ENCODE measurements around the gene DOCK11. TPM values are rescaled to one million over a fixed set of nuclear protein-coding genes. Genes with fewer than 3 reads are reported as not detected.

Gene DOCK11
- total RNA-seq, 1 donor from 2014 or later: 3.8 TPM

DNA sequence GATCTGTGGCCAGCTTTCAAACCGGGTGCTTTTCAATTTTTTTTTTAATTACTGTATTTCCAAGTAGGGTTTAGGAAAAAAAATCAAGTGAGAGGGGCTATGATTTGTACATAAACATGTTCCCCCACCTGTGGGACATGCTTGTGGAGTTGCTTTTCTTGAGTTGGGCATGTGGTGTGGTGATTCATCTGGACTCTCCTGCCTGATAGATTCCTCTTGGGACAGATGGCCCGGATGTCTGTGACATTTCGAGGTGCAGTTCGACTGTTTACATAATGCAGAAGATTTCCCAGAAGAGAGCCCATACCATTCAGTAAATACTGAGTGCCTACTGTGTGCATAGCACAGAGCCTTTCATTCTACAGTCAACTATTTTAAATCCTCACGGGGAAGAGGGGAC lies 49.9 kb downstream of the DOCK11 start:
- no peak overlapping the region for H3K27ac ChIP-seq (replicated peaks)
- intact Hi-C loops (cut with micrococcal nuclease): no loop called here
- no peaks in the 10 kb centered on the region for H3K27me3 ChIP-seq (ENCODE audit: low read depth)
- H3K4me1 ChIP-seq: no peaks in the 10 kb centered on the region
- TF ChIP-seq, protein P1, sequence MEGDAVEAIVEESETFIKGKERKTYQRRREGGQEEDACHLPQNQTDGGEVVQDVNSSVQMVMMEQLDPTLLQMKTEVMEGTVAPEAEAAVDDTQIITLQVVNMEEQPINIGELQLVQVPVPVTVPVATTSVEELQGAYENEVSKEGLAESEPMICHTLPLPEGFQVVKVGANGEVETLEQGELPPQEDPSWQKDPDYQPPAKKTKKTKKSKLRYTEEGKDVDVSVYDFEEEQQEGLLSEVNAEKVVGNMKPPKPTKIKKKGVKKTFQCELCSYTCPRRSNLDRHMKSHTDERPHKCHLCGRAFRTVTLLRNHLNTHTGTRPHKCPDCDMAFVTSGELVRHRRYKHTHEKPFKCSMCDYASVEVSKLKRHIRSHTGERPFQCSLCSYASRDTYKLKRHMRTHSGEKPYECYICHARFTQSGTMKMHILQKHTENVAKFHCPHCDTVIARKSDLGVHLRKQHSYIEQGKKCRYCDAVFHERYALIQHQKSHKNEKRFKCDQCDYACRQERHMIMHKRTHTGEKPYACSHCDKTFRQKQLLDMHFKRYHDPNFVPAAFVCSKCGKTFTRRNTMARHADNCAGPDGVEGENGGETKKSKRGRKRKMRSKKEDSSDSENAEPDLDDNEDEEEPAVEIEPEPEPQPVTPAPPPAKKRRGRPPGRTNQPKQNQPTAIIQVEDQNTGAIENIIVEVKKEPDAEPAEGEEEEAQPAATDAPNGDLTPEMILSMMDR (IDR thresholded peaks at IDR 0.05; ENCODE audit: borderline replicate concordance): no peak
- DNase-seq: no peak
- no peaks in the 10 kb centered on the region for H3K36me3 ChIP-seq
- H3K4me3 ChIP-seq: no peak overlapping the region
- no peaks in the 10 kb centered on the region for H3K9me3 ChIP-seq (replicated peaks)

DNA sequence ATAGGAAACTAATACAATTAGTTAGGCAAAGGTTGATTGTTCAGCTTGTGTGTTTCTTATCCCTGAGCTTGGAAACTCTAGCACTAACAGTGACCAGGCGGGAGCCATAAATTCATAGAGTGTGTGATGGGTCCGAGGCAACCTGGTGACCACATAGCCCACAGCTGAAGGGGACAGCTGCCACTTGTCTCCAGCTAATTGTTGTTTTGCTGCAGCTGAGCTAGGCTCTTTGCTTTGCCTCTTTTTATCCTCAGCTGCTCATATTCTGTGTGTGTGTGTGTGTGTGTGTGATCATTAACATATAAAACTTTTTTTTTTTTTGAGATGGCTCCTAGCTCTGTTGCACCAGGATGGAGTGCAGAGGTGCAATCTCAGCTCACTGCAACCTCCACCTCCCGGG lies 53.2 kb downstream of the DOCK11 start:
- H3K9me3 ChIP-seq (replicated peaks): no peaks in the 10 kb centered on the region
- H3K27me3 ChIP-seq (ENCODE audit: low read depth): no peaks in the 10 kb centered on the region
- H3K4me1 ChIP-seq: no peaks in the 10 kb centered on the region
- no peaks in the 10 kb centered on the region for H3K36me3 ChIP-seq
- intact Hi-C loops (cut with micrococcal nuclease): no loop called here
- no peak overlapping the region for H3K27ac ChIP-seq (replicated peaks)
- DNase-seq: no peak
- TF ChIP-seq, protein P1 (IDR thresholded peaks at IDR 0.05; ENCODE audit: borderline replicate concordance): no peak
- H3K4me3 ChIP-seq: no peak overlapping the region

DNA sequence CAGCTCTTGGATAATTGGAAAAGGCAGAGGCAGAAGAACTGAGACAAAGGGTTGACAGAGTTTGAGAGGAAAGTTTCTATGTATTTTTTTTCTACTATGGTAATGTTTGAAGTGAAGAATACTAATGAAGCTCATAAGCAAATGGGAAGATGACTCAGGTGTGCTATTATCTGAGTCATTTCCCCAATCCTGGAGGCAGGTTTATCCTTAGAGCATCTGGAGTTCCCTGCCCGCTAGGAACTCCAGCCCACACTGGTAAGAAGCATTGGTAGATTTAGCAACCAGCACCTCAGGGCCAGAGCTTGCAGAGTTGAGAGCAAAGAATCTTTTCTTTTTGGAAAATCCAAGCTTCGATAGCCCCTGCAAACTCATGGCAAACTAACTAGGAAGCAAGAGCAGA lies 55.2 kb downstream of the DOCK11 start:
- intact Hi-C loops (cut with micrococcal nuclease): no loop called here
- no peak for DNase-seq
- H3K36me3 ChIP-seq: no peaks in the 10 kb centered on the region
- no peak overlapping the region for H3K27ac ChIP-seq (replicated peaks)
- H3K27me3 ChIP-seq (ENCODE audit: low read depth): no peaks in the 10 kb centered on the region
- H3K9me3 ChIP-seq (replicated peaks): no peaks in the 10 kb centered on the region
- TF ChIP-seq, protein P1 (IDR thresholded peaks at IDR 0.05; ENCODE audit: borderline replicate concordance): no peak
- H3K4me3 ChIP-seq: no peak overlapping the region
- H3K4me1 ChIP-seq: no peaks in the 10 kb centered on the region

DNA sequence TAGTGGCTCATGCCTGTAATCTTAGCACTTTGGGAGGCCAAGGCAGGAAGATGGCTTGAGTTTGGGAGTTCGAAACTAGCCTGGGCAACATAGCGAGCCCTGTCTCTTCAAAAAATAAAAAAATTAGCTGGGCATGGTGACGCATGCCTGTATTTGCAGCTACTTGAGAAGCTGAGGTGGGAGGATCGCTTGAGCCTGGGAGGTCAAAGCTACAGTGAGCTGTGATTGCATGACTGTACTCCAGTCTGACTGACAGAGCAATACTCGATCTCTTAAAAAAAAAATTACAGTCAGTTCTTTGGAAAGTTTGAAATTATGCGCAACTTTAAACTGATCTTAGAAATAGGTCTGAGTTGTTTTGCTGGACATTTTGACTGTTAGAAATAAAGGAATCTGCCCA lies 55.8 kb downstream of the DOCK11 start:
- no peak for DNase-seq
- Histone ChIP-seq H3K9me3 (replicated peaks) (no peaks in the 10 kb centered on the region), H3K4me1 (no peaks in the 10 kb centered on the region), H3K27me3 (ENCODE audit: low read depth) (no peaks in the 10 kb centered on the region), H3K4me3 (no peak overlapping the region), H3K27ac (replicated peaks) (no peak overlapping the region), H3K36me3 (no peaks in the 10 kb centered on the region)
- TF ChIP-seq, protein P1 (IDR thresholded peaks at IDR 0.05; ENCODE audit: borderline replicate concordance): no peak
- intact Hi-C loops (cut with micrococcal nuclease): no loop called here

DNA sequence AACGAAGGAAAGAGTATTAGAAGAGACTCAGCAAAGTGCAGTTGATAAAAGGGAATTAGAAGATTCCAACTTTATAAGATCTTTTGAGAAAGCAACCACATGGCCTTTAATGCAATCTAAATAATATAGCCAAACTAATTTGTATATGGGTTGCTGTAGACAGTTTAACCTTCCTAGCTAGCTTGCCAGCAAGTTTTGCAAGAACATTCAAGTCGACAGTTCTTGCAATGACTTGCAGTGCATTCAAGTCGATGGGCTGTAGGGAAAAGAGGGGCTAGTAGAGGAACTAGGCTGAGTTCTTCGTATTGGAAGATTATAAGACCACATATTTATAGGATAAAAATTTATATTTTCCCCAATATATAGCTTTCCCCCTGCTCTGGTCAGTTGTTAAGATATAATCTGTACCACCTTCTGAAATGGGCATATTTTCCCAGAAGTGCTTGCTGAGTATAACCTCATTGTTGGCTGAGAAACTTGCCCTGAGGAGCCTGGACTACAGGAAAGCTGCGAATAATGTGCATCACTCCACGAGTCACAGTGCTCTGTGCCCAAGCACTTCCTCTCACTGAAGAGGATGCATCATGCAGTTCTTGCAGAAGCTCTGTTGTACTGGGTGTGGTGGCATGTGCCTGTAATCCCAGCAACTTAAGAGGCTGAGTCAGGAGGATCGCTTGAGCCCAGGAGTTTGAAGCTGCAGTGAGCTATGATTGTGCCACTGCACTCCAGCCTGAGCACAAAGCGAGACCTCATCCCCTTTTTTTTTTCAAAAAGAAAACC lies 56.7 kb downstream of the DOCK11 start:
- Histone ChIP-seq H3K4me1 (no peaks in the 10 kb centered on the region), H3K27ac (replicated peaks) (no peak overlapping the region), H3K27me3 (ENCODE audit: low read depth) (no peaks in the 10 kb centered on the region), H3K9me3 (replicated peaks) (no peaks in the 10 kb centered on the region), H3K36me3 (no peaks in the 10 kb centered on the region), H3K4me3 (no peak overlapping the region)
- DNase-seq: no peak
- intact Hi-C loops (cut with micrococcal nuclease): no loop called here
- TF ChIP-seq, protein P1 (IDR thresholded peaks at IDR 0.05; ENCODE audit: borderline replicate concordance): no peak

Data from left ventricle myocardium inferior (tissue), 1 donor.